Ovary (tissue), 9 donors: Measurements from ENCODE around the gene SDF2L1. TPM values are rescaled to one million over a fixed set of nuclear protein-coding genes. Genes with fewer than 3 reads are reported as not detected.

Source experiments
- DNase-seq, 5 donors: peaks; one replicate each; pipeline ENCODE4 v3.0.0-alpha.2; 2019 to 2020
- H3K27ac ChIP-seq, 2 donors: fragments of 200-600 bp; one replicate each; pipeline versions ENCODE4 v1.5.1 to v1.8.0; 2019 to 2022
- H3K27me3 ChIP-seq: fragments of 200-600 bp; one replicate; pipeline ENCODE4 v1.8.0; 2022
- H3K36me3 ChIP-seq: fragments of 200-600 bp; sonication (generic); one replicate; pipeline ENCODE4 v1.5.1; 2019
- H3K4me1 ChIP-seq: one replicate; pipeline ENCODE4 v1.8.1; 2013; ENCODE audit warnings: mild to moderate bottlenecking, moderate library complexity; ENCODE audit not compliant: insufficient read depth
- H3K4me3 ChIP-seq: fragments of 200-600 bp; sonication (generic); one replicate; pipeline ENCODE4 v1.5.1; 2017
- H3K9me3 ChIP-seq, 2 donors: fragments of 200-600 bp in 1 of 2; sonication (generic) in 1 of 2; one replicate each; pipeline versions ENCODE4 v1.5.1 to v1.8.1; 2013 to 2019; ENCODE audit warnings: mild to moderate bottlenecking in 1 of 2, moderate library complexity in 1 of 2
- CTCF ChIP-seq, 3 donors: fragments of 450-650 bp in 2 of 3; fragments of 200-600 bp in 1 of 3; IDR thresholded peaks; one replicate each; pipeline versions ENCODE4 v1.5.1 to v1.8.0; 2016 to 2022; ENCODE audit warnings: antibody characterized with exemption in 3 of 3, mild to moderate bottlenecking in 1 of 3
- EP300 ChIP-seq: sonication (generic); formaldehyde crosslinking; IDR thresholded peaks from one replicate; pipeline ENCODE4 v1.6.1; 2017; ENCODE audit warnings: antibody characterized with exemption
- POLR2A ChIP-seq: fragments of 450-650 bp; IDR thresholded peaks from one replicate; pipeline ENCODE4 v1.6.1; 2017; ENCODE audit warnings: antibody characterized with exemption, mild to moderate bottlenecking, moderate library complexity
- WGBS, 3 donors: extraction: QIAGEN DNeasy Blood & Tissue Kit in 1 of 3; methylation state at CpG; one replicate each; pipeline versions ENCODE4 v1.1.5 to v1.1.7; 2013 to 2017; 5-methylcytosine and 5-hydroxymethylcytosine counted together
- intact Hi-C, 4 donors: fragments of 100-400 bp; cut with DNase I; formaldehyde crosslinking; loops; one replicate each; pipeline versions ENCODE4 v1.11.0 to v1.15.1; 2022 to 2023
- polyA plus RNA-seq, 2 donors: library from polyadenylated mRNA; stranded (reverse); fragments of 200-250 nt in 1 of 2; fragments of 350-450 nt in 1 of 2; fragmentation: Illumina TruSeq in 1 of 2; extraction: RNeasy Lipid Tissue Mini Kit (QIAGEN cat#74804) in 1 of 2; gene quantifications; one replicate each; pipeline ENCODE4 v1.2.3, GENCODE V29; 2013 to 2014
- total RNA-seq, 7 donors: library from RNA; depleted of rRNA in 2 of 7; stranded (reverse); fragments of >200 nt in 2 of 7; fragmentation: NEBNext Ultra II Directional in 3 of 7; extraction: Animal tissue kit (Norgen Biotek cat#: 25700) in 3 of 7; gene quantifications; one replicate each; pipeline versions ENCODE4 v1.1.0 to v1.2.4, GENCODE V29; 2016 to 2023
- donor health status: DM: no; HTN: no; CAD: no; lungs with moderate emphysema.
- donor health status: DM: no; HTN: no; CAD: no.
- donor health status: Bipolar disorder and iron deficiency.
- donor health status: DM: yes; HTN: yes; CAD: no.
- donor health status: DM: no; HTN: no; CAD: no.
- donor health status: DM: yes; HTN: yes; CAD: no.

SDF2L1 gene
- total and polyA plus RNA-seq, 9 donors: 2.1 to 30.4 (median 15.9) TPM

- Histone ChIP-seq H3K4me1 (no peaks in the 10 kb centered on the region), H3K27ac (no peak overlapping the region), H3K36me3 (no peaks in the 10 kb centered on the region), H3K27me3 (no peaks in the 10 kb centered on the region), H3K4me3 (no peak overlapping the region), H3K9me3 (no peaks in the 10 kb centered on the region)
- 90 to 94% (median 93%) methylated on average over 22 to 23 of the region's 23 CpGs for WGBS, 3 donors
- intact Hi-C loops: no loop called here
- no peak for DNase-seq
- TF ChIP-seq EP300 (no peak), POLR2A (no peak), CTCF (IDR thresholded peaks at IDR 0.05) (no peak)
These were observed 44.7 kb downstream of the SDF2L1 start for GRCh38 chr22:21686634-21687393.

GRCh38 chr22:21687685-21688259 is 45.7 kb downstream of the SDF2L1 start:
- Histone ChIP-seq H3K27me3 (no peaks in the 10 kb centered on the region), H3K4me3 (no peak overlapping the region), H3K36me3 (no peaks in the 10 kb centered on the region), H3K9me3 (no peaks in the 10 kb centered on the region), H3K27ac (no peak overlapping the region), H3K4me1 (no peaks in the 10 kb centered on the region)
- TF ChIP-seq EP300: no peak
- no peak for TF ChIP-seq CTCF (IDR thresholded peaks at IDR 0.05)
- TF ChIP-seq POLR2A: no peak
- intact Hi-C loops: no loop called here
- WGBS, 3 donors: 88 to 93% (median 90%) methylated on average over 11 of the region's 11 CpGs
- DNase-seq: no peak

DNA sequence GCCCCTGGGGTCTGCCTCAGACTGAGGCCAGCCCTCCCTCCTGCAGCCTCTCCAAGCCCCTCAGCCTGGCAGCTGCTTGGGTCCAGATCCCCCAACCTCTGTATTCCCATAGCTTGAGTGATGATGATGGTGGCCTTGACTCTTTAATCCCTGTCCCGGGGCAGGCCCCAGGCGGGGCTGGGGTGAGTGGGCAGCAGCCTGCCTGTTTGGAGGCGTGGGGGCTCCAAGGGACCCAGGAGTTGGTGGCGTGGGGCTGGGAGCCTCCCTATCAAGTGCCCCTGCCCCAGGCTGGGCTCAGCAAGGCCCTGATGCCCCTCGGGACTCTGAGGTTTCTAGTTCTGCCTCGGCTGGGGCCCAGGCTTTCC is 46.2 kb downstream of the SDF2L1 start:
- intact Hi-C loops: no loop called here

GRCh38 chr22:21688706-21689381 is 46.7 kb downstream of the SDF2L1 start:
- Histone ChIP-seq H3K27ac (no peak overlapping the region), H3K4me3 (no peak overlapping the region), H3K9me3 (no peaks in the 10 kb centered on the region), H3K36me3 (no peaks in the 10 kb centered on the region), H3K4me1 (no peaks in the 10 kb centered on the region), H3K27me3 (no peaks in the 10 kb centered on the region)
- TF ChIP-seq POLR2A: no peak
- no peak for TF ChIP-seq CTCF (IDR thresholded peaks at IDR 0.05)
- TF ChIP-seq EP300: no peak
- WGBS, 3 donors: 87 to 90% (median 88%) methylated on average over 20 of the region's 20 CpGs
- DNase-seq: no peak
- intact Hi-C loops: no loop called here

More for the DNA sequence above, 46.2 kb downstream of the SDF2L1 start:
- Histone ChIP-seq H3K4me3 (no peak overlapping the region), H3K27me3 (no peaks in the 10 kb centered on the region), H3K9me3 (no peaks in the 10 kb centered on the region), H3K36me3 (no peaks in the 10 kb centered on the region), H3K27ac (no peak overlapping the region), H3K4me1 (no peaks in the 10 kb centered on the region)
- 81 to 83% (median 82%) methylated on average over 5 to 6 of the region's 6 CpGs for WGBS, 3 donors
- TF ChIP-seq CTCF (IDR thresholded peaks at IDR 0.05) (no peak), POLR2A (no peak), EP300 (no peak)
- DNase-seq: no peak
